T-helper 17 cell (primary cell): ENCODE data around the gene FHL5. TPM values are rescaled to one million over a fixed set of nuclear protein-coding genes. Genes with fewer than 3 reads are reported as not detected.

Experiments
- ATAC-seq: fragments of 150-1000 bp; cut with Tn5 transposase; 2 replicates; pipeline ENCODE4 v1.10.0; 2021; ENCODE audit warnings: mild to moderate bottlenecking, moderate library complexity
- DNase-seq, 3 donors: peaks; one replicate each; pipeline versions ENCODE4 v3.0.0 to v3.0.0-alpha.2; 2020 to 2021
- H3K9me3 ChIP-seq: one replicate; pipeline ENCODE4 v1.7.0; 2013; ENCODE audit warnings: low read length, mild to moderate bottlenecking; ENCODE audit not compliant: control insufficient read depth, poor library complexity, severe bottlenecking
- H3K27ac Mint-ChIP-seq: one replicate; pipeline ENCODE4 v1.8.0; 2022; ENCODE audit warnings: mild to moderate bottlenecking, moderate library complexity, mixed read lengths
- H3K27me3 Mint-ChIP-seq: one replicate; pipeline ENCODE4 v1.8.0; 2022; ENCODE audit warnings: mixed read lengths
- H3K36me3 Mint-ChIP-seq: one replicate; pipeline ENCODE4 v1.8.0; 2022; ENCODE audit warnings: low read depth, mixed read lengths
- H3K4me1 Mint-ChIP-seq: one replicate; pipeline ENCODE4 v1.8.0; 2022; ENCODE audit warnings: mild to moderate bottlenecking, mixed read lengths
- H3K4me3 Mint-ChIP-seq: one replicate; pipeline ENCODE4 v1.8.0; 2022; ENCODE audit warnings: mild to moderate bottlenecking, moderate library complexity, mixed read lengths
- total RNA-seq, 4 donors: library from RNA in 2 of 4; stranded (reverse) in 2 of 4; gene quantifications; one replicate each; pipeline ENCODE4 v1.2.3 and lab custom pipeline; 2022 to 2026

Gene FHL5
- total RNA-seq, 2 donors from 2014 or later: not detected

DNA sequence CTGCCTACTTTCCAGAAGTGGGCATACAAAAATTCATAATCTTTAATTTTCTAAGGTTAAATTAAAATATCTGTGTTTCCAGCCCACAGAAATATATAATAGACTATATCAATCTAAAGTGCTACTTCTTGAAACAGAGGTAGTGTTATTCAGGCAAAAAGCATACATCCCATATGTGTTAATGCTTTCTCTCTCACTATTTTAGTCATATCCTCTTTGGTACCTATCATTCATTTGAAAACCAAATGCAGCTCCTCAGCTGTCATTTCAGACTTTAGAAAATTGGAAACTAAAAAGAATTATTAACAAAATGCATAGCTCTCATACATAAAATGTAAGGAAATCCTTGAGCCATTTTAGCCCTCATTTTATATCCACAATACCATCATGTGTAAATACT is 925 bp downstream of the FHL5 start:
- Mint-ChIP-seq H3K4me3 (no peak overlapping the region), H3K4me1 (no peaks in the 10 kb centered on the region), H3K27me3 (no peaks in the 10 kb centered on the region), H3K36me3 (no peaks in the 10 kb centered on the region), H3K27ac (no peak overlapping the region)
- no peak for DNase-seq
- H3K9me3 ChIP-seq: no peaks in the 10 kb centered on the region
- ATAC-seq: no peak

GRCh38 chr6:96570053-96570452 is 7.1 kb downstream of the FHL5 start:
- H3K4me1 Mint-ChIP-seq: no peaks in the 10 kb centered on the region
- H3K27ac Mint-ChIP-seq: no peak overlapping the region
- ATAC-seq: no peak
- no peak overlapping the region for H3K4me3 Mint-ChIP-seq
- DNase-seq: no peak
- H3K9me3 ChIP-seq: peaks cover 10% of the 10 kb centered on the region
- peaks cover under 1% of the 10 kb centered on the region for H3K36me3 Mint-ChIP-seq
- peaks cover 2% of the 10 kb centered on the region for H3K27me3 Mint-ChIP-seq

- Mint-ChIP-seq H3K4me1 (no peaks in the 10 kb centered on the region), H3K36me3 (peaks cover 2% of the 10 kb centered on the region), H3K27me3 (peaks cover 16% of the 10 kb centered on the region), H3K4me3 (no peak overlapping the region), H3K27ac (no peak overlapping the region)
- DNase-seq (no peak), ATAC-seq (no peak)
- H3K9me3 ChIP-seq: peaks cover 10% of the 10 kb centered on the region
These were observed 8.6 kb downstream of the FHL5 start for GRCh38 chr6:96571551-96571950.

GRCh38 chr6:96575359-96575758 is 12.4 kb downstream of the FHL5 start:
- no peak for DNase-seq
- no peak overlapping the region for H3K27ac Mint-ChIP-seq
- ATAC-seq: no peak
- H3K36me3 Mint-ChIP-seq: peaks cover 2% of the 10 kb centered on the region
- no peaks in the 10 kb centered on the region for H3K4me1 Mint-ChIP-seq
- H3K27me3 Mint-ChIP-seq: peaks cover 28% of the 10 kb centered on the region
- peaks cover 6% of the 10 kb centered on the region for H3K9me3 ChIP-seq
- no peak overlapping the region for H3K4me3 Mint-ChIP-seq

DNA sequence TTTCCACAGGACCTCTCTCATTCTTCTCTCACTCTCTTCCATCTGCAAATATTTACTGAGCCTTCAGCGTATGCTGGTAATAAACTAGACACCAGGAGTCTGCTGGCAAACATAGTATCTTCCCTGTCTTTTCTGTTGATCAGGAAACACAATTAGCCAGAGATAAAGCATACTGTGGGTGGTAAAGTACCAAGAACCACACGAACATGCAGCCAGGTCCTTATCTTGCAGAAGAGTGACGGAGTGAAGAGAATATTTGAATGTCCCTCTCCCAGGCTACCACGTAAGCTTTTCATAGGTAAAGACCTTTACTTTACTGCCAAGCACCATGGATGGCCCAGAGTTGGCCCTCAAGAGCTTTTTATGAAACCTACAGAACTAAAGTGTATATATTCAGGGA is 13.3 kb downstream of the FHL5 start:
- peaks cover 2% of the 10 kb centered on the region for H3K36me3 Mint-ChIP-seq
- no peaks in the 10 kb centered on the region for H3K4me1 Mint-ChIP-seq
- ATAC-seq (no peak), DNase-seq (no peak)
- H3K9me3 ChIP-seq: peaks cover under 1% of the 10 kb centered on the region
- H3K27me3 Mint-ChIP-seq: peaks cover 28% of the 10 kb centered on the region
- H3K4me3 Mint-ChIP-seq: no peak overlapping the region
- no peak overlapping the region for H3K27ac Mint-ChIP-seq

DNA sequence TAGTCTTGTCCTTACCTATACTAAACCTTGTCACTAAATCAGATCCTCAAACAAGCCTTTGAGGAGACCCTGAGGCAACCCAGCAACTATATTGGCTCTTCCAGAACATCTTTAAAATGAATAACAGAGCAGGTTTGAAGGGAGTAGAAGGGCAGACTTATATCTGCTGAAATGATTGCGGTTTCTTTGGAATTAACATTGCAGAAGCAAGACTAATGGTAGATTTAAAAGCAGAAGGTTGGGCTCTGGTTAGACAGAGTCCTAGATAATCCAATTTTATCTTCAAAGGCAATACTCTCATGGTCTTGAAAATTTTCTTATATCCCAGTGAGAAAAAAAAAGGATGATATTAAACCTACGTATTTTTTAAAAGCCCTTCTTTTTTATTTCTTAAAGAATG is 19.1 kb downstream of the FHL5 start:
- Mint-ChIP-seq H3K27ac (no peak overlapping the region), H3K36me3 (peaks cover 4% of the 10 kb centered on the region), H3K27me3 (peaks cover 31% of the 10 kb centered on the region), H3K4me3 (no peak overlapping the region), H3K4me1 (no peaks in the 10 kb centered on the region)
- no peak for ATAC-seq
- H3K9me3 ChIP-seq: no peaks in the 10 kb centered on the region
- no peak for DNase-seq

- H3K27ac Mint-ChIP-seq: no peak overlapping the region
- H3K4me1 Mint-ChIP-seq: no peaks in the 10 kb centered on the region
- H3K4me3 Mint-ChIP-seq: no peak overlapping the region
- no peaks in the 10 kb centered on the region for H3K9me3 ChIP-seq
- peaks cover 4% of the 10 kb centered on the region for H3K36me3 Mint-ChIP-seq
- no peak for ATAC-seq
- H3K27me3 Mint-ChIP-seq: peaks cover 27% of the 10 kb centered on the region
- no peak for DNase-seq
These were observed 19.5 kb downstream of the FHL5 start for GRCh38 chr6:96582436-96582835.

DNA sequence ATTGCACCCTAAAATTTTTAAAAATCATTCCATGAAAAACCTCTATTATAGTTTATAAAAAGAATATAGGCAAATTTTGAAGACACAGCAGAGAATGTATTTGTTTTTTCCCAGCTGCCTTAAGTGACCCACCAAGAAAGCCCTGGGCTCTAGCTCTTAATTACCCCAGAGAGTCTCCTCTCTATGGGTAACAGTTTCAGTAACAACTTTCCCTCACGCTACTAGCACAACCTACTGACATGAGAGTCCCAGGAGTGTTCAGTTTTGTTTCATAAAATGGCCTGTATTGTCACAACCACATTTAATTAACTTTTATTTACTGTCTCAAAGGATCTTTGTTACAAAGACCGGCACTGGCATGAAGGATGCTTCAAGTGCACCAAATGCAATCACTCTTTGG is 41.5 kb downstream of the FHL5 start:
- Mint-ChIP-seq H3K27me3 (peaks cover 41% of the 10 kb centered on the region), H3K4me1 (peaks cover 3% of the 10 kb centered on the region), H3K36me3 (peaks cover 3% of the 10 kb centered on the region), H3K27ac (no peak overlapping the region), H3K4me3 (no peak overlapping the region)
- no peak for DNase-seq
- no peaks in the 10 kb centered on the region for H3K9me3 ChIP-seq
- ATAC-seq: no peak

DNA sequence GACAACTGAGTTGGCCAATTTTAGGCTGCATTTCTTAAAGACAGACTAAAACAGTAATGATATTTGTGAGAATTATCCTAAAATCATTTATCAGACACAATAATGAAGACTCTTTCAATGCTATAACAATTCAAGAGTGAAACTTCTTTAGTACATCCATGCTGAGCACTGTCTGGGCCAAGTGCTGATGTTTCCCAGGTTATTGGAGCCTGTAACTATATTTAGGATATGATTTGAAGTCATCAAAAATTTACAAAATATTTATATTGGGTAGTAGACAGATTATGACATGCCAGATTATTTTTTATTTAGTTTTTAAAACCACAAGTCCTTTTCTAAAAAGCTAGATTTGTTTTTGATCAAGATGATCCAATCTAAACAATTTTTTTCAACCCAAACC is 45.1 kb downstream of the FHL5 start:
- no peaks in the 10 kb centered on the region for H3K9me3 ChIP-seq
- ATAC-seq (no peak), DNase-seq (no peak)
- Mint-ChIP-seq H3K27ac (no peak overlapping the region), H3K36me3 (no peaks in the 10 kb centered on the region), H3K27me3 (peaks cover 37% of the 10 kb centered on the region), H3K4me1 (peaks cover 3% of the 10 kb centered on the region), H3K4me3 (no peak overlapping the region)

- no peak for DNase-seq
- no peak overlapping the region for H3K4me3 Mint-ChIP-seq
- H3K27me3 Mint-ChIP-seq: peaks cover 27% of the 10 kb centered on the region
- no peak for ATAC-seq
- H3K36me3 Mint-ChIP-seq: no peaks in the 10 kb centered on the region
- no peaks in the 10 kb centered on the region for H3K9me3 ChIP-seq
- H3K27ac Mint-ChIP-seq: no peak overlapping the region
- no peaks in the 10 kb centered on the region for H3K4me1 Mint-ChIP-seq
These were observed 47.1 kb downstream of the FHL5 start for GRCh38 chr6:96610019-96610418.

- H3K27me3 Mint-ChIP-seq: peaks cover 24% of the 10 kb centered on the region
- H3K4me1 Mint-ChIP-seq: no peaks in the 10 kb centered on the region
- DNase-seq: no peak
- ATAC-seq: no peak
- H3K36me3 Mint-ChIP-seq: no peaks in the 10 kb centered on the region
- no peak overlapping the region for H3K4me3 Mint-ChIP-seq
- H3K27ac Mint-ChIP-seq: no peak overlapping the region
- H3K9me3 ChIP-seq: no peaks in the 10 kb centered on the region
These were observed 48.5 kb downstream of the FHL5 start for GRCh38 chr6:96611342-96611991.

- ATAC-seq (no peak), DNase-seq (no peak)
- H3K4me3 Mint-ChIP-seq: no peak overlapping the region
- H3K27me3 Mint-ChIP-seq: peaks cover 30% of the 10 kb centered on the region
- H3K4me1 Mint-ChIP-seq: no peaks in the 10 kb centered on the region
- no peak overlapping the region for H3K27ac Mint-ChIP-seq
- H3K36me3 Mint-ChIP-seq: no peaks in the 10 kb centered on the region
- H3K9me3 ChIP-seq: no peaks in the 10 kb centered on the region
These were observed 50.5 kb downstream of the FHL5 start for GRCh38 chr6:96613291-96613999.

GRCh38 chr6:96620851-96621250 is 57.9 kb downstream of the FHL5 start:
- Mint-ChIP-seq H3K36me3 (no peaks in the 10 kb centered on the region), H3K4me3 (no peak overlapping the region), H3K4me1 (peaks cover 2% of the 10 kb centered on the region), H3K27me3 (peaks cover 51% of the 10 kb centered on the region), H3K27ac (no peak overlapping the region)
- ATAC-seq: no peak
- H3K9me3 ChIP-seq: no peaks in the 10 kb centered on the region
- DNase-seq: no peak

DNA sequence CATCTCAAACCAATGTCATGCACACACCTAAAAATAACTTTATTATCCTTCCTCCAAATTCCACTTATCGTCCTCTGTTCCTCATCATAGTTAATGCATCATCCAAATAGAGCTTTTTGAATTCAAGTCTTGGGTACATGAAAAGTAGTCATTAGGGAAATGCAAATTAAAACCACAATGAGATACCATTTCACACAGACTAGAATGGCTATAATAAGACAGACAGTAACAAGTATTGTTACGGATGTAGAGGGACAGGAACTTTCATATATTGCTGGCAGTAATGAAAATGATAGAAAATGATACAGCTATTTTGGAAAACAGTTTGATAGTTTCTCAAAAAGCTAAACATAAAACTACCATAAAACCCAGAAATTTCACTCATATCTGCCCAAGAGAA is 59.1 kb downstream of the FHL5 start:
- no peak overlapping the region for H3K27ac Mint-ChIP-seq
- peaks cover 45% of the 10 kb centered on the region for H3K27me3 Mint-ChIP-seq

More for the DNA sequence above, 59.1 kb downstream of the FHL5 start:
- no peaks in the 10 kb centered on the region for H3K9me3 ChIP-seq
- Mint-ChIP-seq H3K4me3 (no peak overlapping the region), H3K36me3 (no peaks in the 10 kb centered on the region), H3K4me1 (peaks cover 2% of the 10 kb centered on the region)
- DNase-seq: no peak
- ATAC-seq: no peak
